Peyer's patch (tissue), 4 donors: ENCODE measurements around the gene PGAM2. TPM values are rescaled to one million over a fixed set of nuclear protein-coding genes. Genes with fewer than 3 reads are reported as not detected.
"Not testable (repeated sequence)": the region's sequence is repeated elsewhere in the genome, so short reads cannot be mapped to it uniquely, and the experiment has no call there.

ENCODE experiments used
- DNase-seq, 3 donors: peaks; one replicate each; pipeline ENCODE4 v3.0.0-alpha.2; 2017 to 2019
- H3K27ac ChIP-seq, 4 donors: fragments of 200-600 bp; sonication (generic); one replicate each; pipeline ENCODE4 v1.5.1; 2016 to 2019
- H3K27me3 ChIP-seq, 2 donors: fragments of 200-600 bp; sonication (generic); one replicate each; pipeline ENCODE4 v1.5.1; 2019
- H3K36me3 ChIP-seq, 3 donors: fragments of 200-600 bp; sonication (generic); one replicate each; pipeline ENCODE4 v1.5.1; 2016 to 2019
- H3K4me1 ChIP-seq, 4 donors: fragments of 200-600 bp; sonication (generic); one replicate each; pipeline ENCODE4 v1.5.1; 2016 to 2019
- H3K4me3 ChIP-seq, 4 donors: fragments of 200-600 bp; sonication (generic); 1 replicate in 3 of 4; 2 replicates in 1 of 4; pipeline ENCODE4 v1.5.1; 2016 to 2019; ENCODE audit warnings: mild to moderate bottlenecking in 1 of 4
- H3K9me3 ChIP-seq, 4 donors: fragments of 200-600 bp; sonication (generic); one replicate each; pipeline ENCODE4 v1.5.1; 2016 to 2019; ENCODE audit warnings: mild to moderate bottlenecking in 1 of 4
- POLR2A ChIP-seq, 2 donors: fragments of 450-650 bp; IDR thresholded peaks; one replicate each; pipeline ENCODE4 v1.5.1; 2017; ENCODE audit warnings: antibody characterized with exemption in 2 of 2, mild to moderate bottlenecking in 2 of 2, moderate library complexity in 2 of 2
- total RNA-seq, 4 donors: library from RNA; depleted of rRNA; stranded (reverse); fragments of >200 nt; gene quantifications; one replicate each; pipeline ENCODE4 v1.1.0, GENCODE V29; 2016
- TF ChIP-seq, protein P1 (sequence below), 6 experiments: fragments of 450-650 bp in 4 of 6; fragments of 200-600 bp in 2 of 6; sonication (generic) in 1 of 6; IDR thresholded peaks; one replicate each; pipeline ENCODE4 v1.5.1; 2017 to 2019; ENCODE audit warnings: antibody characterized with exemption in 6 of 6, mild to moderate bottlenecking in 3 of 6, moderate library complexity in 1 of 6

Gene PGAM2
- total RNA-seq, 4 donors from 2014 or later, result 1.2 to 4.1 TPM; not detected in 2

- H3K4me3 ChIP-seq, result peak within 1 kb of the TSS; percentile 80 to 97 (median 92)
- peak within 1 kb of the TSS; percentile 87 to 99 (median 95) for H3K27ac ChIP-seq
- peak; percentile 90 to 93 for TF ChIP-seq POLR2A (IDR thresholded peaks at IDR 0.05)
- TF ChIP-seq, protein P1, sequence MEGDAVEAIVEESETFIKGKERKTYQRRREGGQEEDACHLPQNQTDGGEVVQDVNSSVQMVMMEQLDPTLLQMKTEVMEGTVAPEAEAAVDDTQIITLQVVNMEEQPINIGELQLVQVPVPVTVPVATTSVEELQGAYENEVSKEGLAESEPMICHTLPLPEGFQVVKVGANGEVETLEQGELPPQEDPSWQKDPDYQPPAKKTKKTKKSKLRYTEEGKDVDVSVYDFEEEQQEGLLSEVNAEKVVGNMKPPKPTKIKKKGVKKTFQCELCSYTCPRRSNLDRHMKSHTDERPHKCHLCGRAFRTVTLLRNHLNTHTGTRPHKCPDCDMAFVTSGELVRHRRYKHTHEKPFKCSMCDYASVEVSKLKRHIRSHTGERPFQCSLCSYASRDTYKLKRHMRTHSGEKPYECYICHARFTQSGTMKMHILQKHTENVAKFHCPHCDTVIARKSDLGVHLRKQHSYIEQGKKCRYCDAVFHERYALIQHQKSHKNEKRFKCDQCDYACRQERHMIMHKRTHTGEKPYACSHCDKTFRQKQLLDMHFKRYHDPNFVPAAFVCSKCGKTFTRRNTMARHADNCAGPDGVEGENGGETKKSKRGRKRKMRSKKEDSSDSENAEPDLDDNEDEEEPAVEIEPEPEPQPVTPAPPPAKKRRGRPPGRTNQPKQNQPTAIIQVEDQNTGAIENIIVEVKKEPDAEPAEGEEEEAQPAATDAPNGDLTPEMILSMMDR (IDR thresholded peaks at IDR 0.05), result no peak
- H3K9me3 ChIP-seq, result no peaks in the 10 kb centered on the region
- H3K36me3 ChIP-seq, result peaks cover 0 to 6% (median 0%) of the 10 kb centered on the region in 3 donors
- no peaks in the 10 kb centered on the region for H3K27me3 ChIP-seq
- H3K4me1 ChIP-seq, result peaks cover 0 to 33% (median 14%) of the 10 kb centered on the region in 4 donors
- peak; percentile 95 to 98 (median 98) for DNase-seq
These were observed 20.8 kb downstream of the PGAM2 start, which contains the start of gene DBNL for GRCh38 chr7:44044315-44045225. Gene DBNL (plus strand): TSS chr7:44044702. CDS start chr7:44044738, 36 bp downstream.

- Histone ChIP-seq H3K27me3 (no peaks in the 10 kb centered on the region), H3K4me1 (peaks cover 0 to 33% (median 14%) of the 10 kb centered on the region in 4 donors), H3K27ac (peak overlapping the region; percentile 87 to 99 (median 95)), H3K36me3 (no peaks in the 10 kb centered on the region), H3K4me3 (peak overlapping the region; percentile 80 to 97 (median 92)), H3K9me3 (no peaks in the 10 kb centered on the region)
- TF ChIP-seq POLR2A (IDR thresholded peaks at IDR 0.05), result no peak
- TF ChIP-seq, protein P1 (IDR thresholded peaks at IDR 0.05), result no peak
- peak in 1 of 3 donors; percentile 43 for DNase-seq
These were observed 21.5 kb downstream of the PGAM2 start for GRCh38 chr7:44043902-44044301.

- peaks cover 0 to 33% (median 12%) of the 10 kb centered on the region in 4 donors for H3K4me1 ChIP-seq
- TF ChIP-seq POLR2A (IDR thresholded peaks at IDR 0.05), result no peak
- TF ChIP-seq, protein P1 (IDR thresholded peaks at IDR 0.05), result no peak
These were observed 23.1 kb downstream of the PGAM2 start for GRCh38 chr7:44042221-44042620.

GRCh38 chr7:44040493-44040891 lies 24.9 kb downstream of the PGAM2 start:
- TF ChIP-seq, protein P1 (IDR thresholded peaks at IDR 0.05), result peak in 4 of 6 experiments; percentile 3 to 41 (median 22)
- TF ChIP-seq POLR2A (IDR thresholded peaks at IDR 0.05), result peak in 1 of 2 donors; percentile 14
- not testable (repeated sequence) for H3K9me3 ChIP-seq, H3K27me3 ChIP-seq, H3K36me3 ChIP-seq
- H3K4me1 ChIP-seq, result peaks cover 0 to 17% (median 6%) of the 10 kb centered on the region in 4 donors
- peak overlapping the region; percentile 34 to 54 (median 48) for H3K4me3 ChIP-seq
- DNase-seq, result peak; percentile 57 to 78 (median 64)
- peak overlapping the region; percentile 65 to 81 (median 72) for H3K27ac ChIP-seq

More at GRCh38 chr7:44042221-44042620, 23.1 kb downstream of the PGAM2 start:
- no peak overlapping the region for H3K27ac ChIP-seq
- no peak overlapping the region for H3K4me3 ChIP-seq
- H3K27me3 ChIP-seq, result no peaks in the 10 kb centered on the region
- no peaks in the 10 kb centered on the region for H3K36me3 ChIP-seq
- DNase-seq, result no peak
- H3K9me3 ChIP-seq, result no peaks in the 10 kb centered on the region

DNA sequence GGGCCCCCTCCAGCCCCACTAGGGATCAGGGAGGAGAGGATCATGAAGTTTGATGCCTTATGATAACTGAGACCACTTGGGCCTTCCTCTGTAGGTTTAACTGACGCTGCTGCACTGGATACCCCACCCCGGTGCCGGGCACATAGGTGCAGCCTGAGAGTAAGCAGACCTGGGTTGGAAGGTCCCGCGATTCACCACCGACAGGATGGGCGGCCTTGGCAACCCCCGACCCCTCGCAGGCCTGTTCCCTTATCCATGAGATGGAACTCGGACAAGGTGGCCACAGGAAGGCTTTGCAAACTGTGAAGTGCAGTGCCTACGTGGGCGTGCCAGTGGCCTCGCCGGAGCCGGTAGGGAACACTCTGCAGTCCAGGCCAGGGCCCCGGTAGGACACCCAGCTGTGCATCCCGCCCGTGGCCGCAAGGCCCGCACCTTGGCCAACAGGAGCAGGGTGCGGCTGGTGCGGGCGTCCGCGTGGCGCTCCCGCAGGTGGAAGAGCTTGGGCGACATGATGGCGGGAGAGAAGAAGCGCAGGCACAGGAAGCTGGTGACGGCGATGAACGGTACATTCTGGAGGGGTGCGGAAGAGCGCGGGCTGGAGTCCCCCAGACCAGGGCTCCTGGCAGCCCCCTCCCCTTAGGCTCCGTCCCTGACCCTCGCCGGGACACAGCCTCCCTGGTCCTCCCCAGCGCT lies 25.4 kb downstream of the PGAM2 start:
- H3K36me3 ChIP-seq, H3K9me3 ChIP-seq, H3K27me3 ChIP-seq: not testable (repeated sequence)
- peak overlapping the region; percentile 34 to 54 (median 48) for H3K4me3 ChIP-seq
- H3K27ac ChIP-seq, result peak overlapping the region; percentile 65 to 81 (median 72)
- DNase-seq, result peak in 1 of 3 donors; percentile 49
- H3K4me1 ChIP-seq, result peaks cover 0 to 14% (median 6%) of the 10 kb centered on the region in 4 donors

DNA sequence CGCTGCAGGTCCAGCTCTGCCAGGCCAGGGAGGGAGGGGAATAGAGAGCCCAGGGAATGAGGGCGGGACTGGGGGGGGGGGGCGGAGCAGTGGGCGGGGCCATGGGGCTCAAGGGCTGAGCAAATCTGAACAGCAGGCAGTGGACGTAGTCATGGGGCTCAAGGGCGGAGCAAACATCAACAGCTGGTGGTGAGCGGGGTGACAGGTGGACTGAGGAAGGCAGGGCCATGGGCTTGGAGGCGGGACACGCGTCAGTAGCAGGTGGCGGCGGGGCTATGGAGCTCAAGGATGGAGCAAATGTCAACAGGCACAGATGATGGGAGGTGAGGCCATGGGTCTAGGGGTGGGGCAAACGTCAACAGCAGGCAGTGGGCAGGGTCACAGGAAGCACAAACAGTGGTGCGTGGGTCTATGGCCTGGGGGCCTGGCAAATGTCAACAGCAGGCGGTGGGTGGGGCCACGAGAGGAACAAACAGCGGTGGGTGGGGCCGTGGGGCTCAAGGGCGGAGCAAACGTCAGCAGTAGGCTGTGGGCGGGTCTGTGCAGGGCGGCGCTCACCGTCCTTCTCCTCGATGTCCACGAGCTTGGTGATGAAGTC lies 26.3 kb downstream of the PGAM2 start:
- H3K27me3 ChIP-seq, H3K36me3 ChIP-seq, H3K9me3 ChIP-seq: not testable (repeated sequence)
- peak; percentile 96 to 98 (median 97) for DNase-seq
- peak overlapping the region in 3 of 4 donors; percentile 33 to 49 (median 39) for H3K4me3 ChIP-seq
- H3K4me1 ChIP-seq, result peaks cover 0 to 13% (median 5%) of the 10 kb centered on the region in 4 donors
- H3K27ac ChIP-seq, result peak overlapping the region; percentile 67 to 89 (median 73)
